NCI-H748 (cell line): ENCODE measurements around the gene CSRNP2.
"Not testable (repeated sequence)": the region's sequence is repeated elsewhere in the genome, so short reads cannot be mapped to it uniquely, and the experiment has no call there.

ENCODE experiments used
- DNase-seq: peaks from one replicate; lab custom pipeline; 2025; ENCODE audit not compliant: unreplicated experiment; lab: John Stamatoyannopoulos, UW

The CSRNP2 gene

GRCh38 chr12:51078346-51078745 lies 5.0 kb downstream of the CSRNP2 start:
- not testable (repeated sequence) for DNase-seq

- DNase-seq = no peak
These were observed 5.5 kb downstream of the CSRNP2 start for GRCh38 chr12:51077930-51078329.

GRCh38 chr12:51076236-51076930 lies 7.0 kb downstream of the CSRNP2 start:
- no peak for DNase-seq

GRCh38 chr12:51075390-51075789 lies 8.0 kb downstream of the CSRNP2 start:
- no peak for DNase-seq

- DNase-seq = no peak
These were observed 11.7 kb downstream of the CSRNP2 start for GRCh38 chr12:51071663-51072062.

GRCh38 chr12:51070004-51070403 lies 13.4 kb downstream of the CSRNP2 start:
- DNase-seq = no peak

GRCh38 chr12:51067771-51068170 lies 15.6 kb downstream of the CSRNP2 start:
- DNase-seq = no peak

GRCh38 chr12:51067229-51067628 lies 16.2 kb downstream of the CSRNP2 start:
- DNase-seq = no peak

- no peak for DNase-seq
These were observed 17.9 kb downstream of the CSRNP2 start for GRCh38 chr12:51065530-51065929.

- no peak for DNase-seq
These were observed 20.6 kb downstream of the CSRNP2 start for GRCh38 chr12:51062631-51063397.

- DNase-seq = no peak
These were observed 24.3 kb downstream of the CSRNP2 start for GRCh38 chr12:51059086-51059485.

- no peak for DNase-seq
These were observed 27.2 kb downstream of the CSRNP2 start for GRCh38 chr12:51056242-51056641.

GRCh38 chr12:51055060-51055459 lies 28.3 kb downstream of the CSRNP2 start:
- DNase-seq = no peak

GRCh38 chr12:51051787-51052186 lies 31.6 kb downstream of the CSRNP2 start:
- no peak for DNase-seq

GRCh38 chr12:51049525-51049924 lies 33.9 kb downstream of the CSRNP2 start:
- no peak for DNase-seq

- DNase-seq = peak; percentile 22
These were observed 34.6 kb downstream of the CSRNP2 start for GRCh38 chr12:51048661-51049251.

- DNase-seq = peak; percentile 98
These were observed 35.5 kb downstream of the CSRNP2 start, which contains the start of gene LETMD1 for GRCh38 chr12:51047655-51048540. LETMD1 (plus strand) TSS chr12:51048327; CDS start chr12:51048357, 30 bp downstream.

GRCh38 chr12:51036279-51036678 lies 47.1 kb downstream of the CSRNP2 start:
- DNase-seq = no peak

- no peak for DNase-seq
These were observed 49.8 kb downstream of the CSRNP2 start for GRCh38 chr12:51033457-51034089.

- no peak for DNase-seq
These were observed 50.3 kb downstream of the CSRNP2 start for GRCh38 chr12:51033048-51033447.

GRCh38 chr12:51028813-51029150 lies 54.6 kb downstream of the CSRNP2 start:
- no peak for DNase-seq
